ENCODE results near the gene PCYT2.

Gene PCYT2

GRCh38 chr17:81867991-81868673 is 43.1 kb downstream of the PCYT2 start (continued):
- TF ChIP-seq ZNF704 (tag by site-specific recombination; IDR thresholded peaks at IDR 0.05) (no peak), SALL2 (tag by site-specific recombination; IDR thresholded peaks at IDR 0.05; ENCODE audit: borderline replicate concordance) (no peak), ZNF555 (tag by site-specific recombination; conservative IDR thresholded peaks at IDR 0.05) (no peak), ZNF658 (tag by site-specific recombination; IDR thresholded peaks at IDR 0.05) (no peak), WT1 (tag by site-specific recombination; IDR thresholded peaks at IDR 0.05) (peak; percentile 23; the same call in 1 of the 2 replicates), ZBTB20 (tag by site-specific recombination; IDR thresholded peaks at IDR 0.05) (no peak), ZNF133 (tag by site-specific recombination; IDR thresholded peaks at IDR 0.05) (no peak), SP2 (tag by site-specific recombination; IDR thresholded peaks at IDR 0.05) (no peak), ZNF37A (tag by site-specific recombination; IDR thresholded peaks at IDR 0.05) (no peak), ZFHX2 (tag by site-specific recombination; conservative IDR thresholded peaks at IDR 0.05) (peak; percentile 75), ZBTB11 (tag by site-specific recombination; conservative IDR thresholded peaks at IDR 0.05; ENCODE audit: low read depth) (no peak), SP7 (tag by site-specific recombination; IDR thresholded peaks at IDR 0.05) (peak; percentile 36), ZNF362 (tag by site-specific recombination; IDR thresholded peaks at IDR 0.05) (no peak), FEZF1 (tag by site-specific recombination; IDR thresholded peaks at IDR 0.05) (no peak), ZNF2 (tag by site-specific recombination; IDR thresholded peaks at IDR 0.05) (0 out of 2 replicates have a peak, but pooled peaks have one; percentile 35), KLF8 (tag by site-specific recombination; IDR thresholded peaks at IDR 0.05) (peak; percentile 64), HIC1 (tag by site-specific recombination; IDR thresholded peaks at IDR 0.05) (peak; percentile 94; the same call in 1 of the 2 replicates), ZFP37 (tag by site-specific recombination; IDR thresholded peaks at IDR 0.05) (peak; percentile 70), ZNF514 (tag by site-specific recombination; IDR thresholded peaks at IDR 0.05) (no peak), ZNF146 (tag by site-specific recombination; IDR thresholded peaks at IDR 0.05) (no peak; the same call in 1 of the 2 replicates), BCL6B (tag by site-specific recombination; IDR thresholded peaks at IDR 0.05) (no peak), ZNF777 (tag by site-specific recombination; IDR thresholded peaks at IDR 0.05; ENCODE audit: borderline replicate concordance) (no peak), ZFP3 (tag by site-specific recombination; IDR thresholded peaks at IDR 0.05; ENCODE audit: low read depth) (no peak), ZSCAN5A (tag by site-specific recombination; IDR thresholded peaks at IDR 0.05) (0 out of 2 replicates have a peak, but pooled peaks have one; percentile 8), RBAK (tag by site-specific recombination; IDR thresholded peaks at IDR 0.05) (no peak), ZIC2 (tag by site-specific recombination; IDR thresholded peaks at IDR 0.05) (no peak; the same call in 1 of the 2 replicates)

Measured in HEK293 (cell line).